Activated CD8-positive, alpha-beta memory T cell treated with anti-CD3 and anti-CD28 coated beads, Interleukin-2, amount 50 U/mL, for 4 hours (primary cell): Measurements from ENCODE around the gene DGKH.
"Not testable (repeated sequence)": the region's sequence is repeated elsewhere in the genome, so short reads cannot be mapped to it uniquely, and the experiment has no call there.

Experiments
- DNase-seq: peaks from one replicate; pipeline ENCODE4 v3.0.0-alpha.2; 2020

Gene DGKH

GRCh38 chr13:42075517-42075916, 27.1 kb downstream of the DGKH start:
- DNase-seq: no peak

GRCh38 chr13:42076309-42076713, 27.9 kb downstream of the DGKH start:
- no peak for DNase-seq

GRCh38 chr13:42078128-42078808, 29.8 kb downstream of the DGKH start:
- no peak for DNase-seq

- no peak for DNase-seq
Observed at GRCh38 chr13:42083138-42083770, 34.8 kb downstream of the DGKH start.

GRCh38 chr13:42084722-42085121, 36.3 kb downstream of the DGKH start:
- no peak for DNase-seq

GRCh38 chr13:42086582-42086981, 38.1 kb downstream of the DGKH start:
- no peak for DNase-seq

GRCh38 chr13:42094516-42095040, 46.1 kb downstream of the DGKH start:
- DNase-seq: no peak

- DNase-seq: not testable (repeated sequence)
Observed at GRCh38 chr13:42096222-42096621, 47.8 kb downstream of the DGKH start.

GRCh38 chr13:42099962-42100675, 51.7 kb downstream of the DGKH start:
- no peak for DNase-seq

- DNase-seq: no peak
Observed at GRCh38 chr13:42100960-42101359, 52.5 kb downstream of the DGKH start.

- no peak for DNase-seq
Observed at GRCh38 chr13:42101821-42102585, 53.6 kb downstream of the DGKH start.

GRCh38 chr13:42102961-42103865, 54.8 kb downstream of the DGKH start:
- no peak for DNase-seq

GRCh38 chr13:42106998-42107397, 58.5 kb downstream of the DGKH start:
- DNase-seq: no peak

- DNase-seq: no peak
Observed at GRCh38 chr13:42107421-42107820, 59.0 kb downstream of the DGKH start.

- DNase-seq: no peak
Observed at GRCh38 chr13:42108217-42108616, 59.8 kb downstream of the DGKH start.

GRCh38 chr13:42109957-42110356, 61.5 kb downstream of the DGKH start:
- no peak for DNase-seq

- DNase-seq: no peak
Observed at GRCh38 chr13:42110410-42111155, 62.1 kb downstream of the DGKH start.

GRCh38 chr13:42112864-42113263, 64.4 kb downstream of the DGKH start:
- no peak for DNase-seq

- DNase-seq: no peak
Observed at GRCh38 chr13:42113478-42113877, 65.0 kb downstream of the DGKH start.

GRCh38 chr13:42114278-42114677, 65.8 kb downstream of the DGKH start:
- no peak for DNase-seq

- no peak for DNase-seq
Observed at GRCh38 chr13:42114912-42115311, 66.5 kb downstream of the DGKH start.
